ENCODE results near the gene TIGD3.
"Not testable (repeated sequence)": the region's sequence is repeated elsewhere in the genome, so short reads cannot be mapped to it uniquely, and the experiment has no call there.

The TIGD3 gene

DNA sequence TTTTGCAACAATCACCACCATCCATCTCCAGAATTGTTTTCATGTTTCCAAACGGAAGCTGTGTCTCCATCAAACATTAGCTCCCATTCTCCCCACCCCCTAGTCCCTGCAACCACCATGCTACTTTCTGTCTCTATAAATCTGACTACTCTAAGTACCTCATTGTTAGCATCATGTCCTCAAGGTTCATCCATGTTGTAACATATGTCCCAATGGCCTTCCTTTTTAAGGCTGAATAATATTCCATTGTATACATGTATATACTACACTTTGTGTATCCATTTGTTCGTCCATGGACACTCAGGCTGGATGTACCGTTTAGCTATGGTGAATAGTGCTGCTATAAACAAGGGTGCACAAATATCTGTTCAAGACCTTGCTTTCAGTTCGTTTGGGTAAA lies 29.1 kb upstream of the TIGD3 start:
- no peak for DNase-seq

GRCh38 chr11:65327021-65327420 lies 27.5 kb upstream of the TIGD3 start:
- no peak for DNase-seq

- no peak for DNase-seq
Measured at GRCh38 chr11:65329478-65329877, 25.1 kb upstream of the TIGD3 start.

DNA sequence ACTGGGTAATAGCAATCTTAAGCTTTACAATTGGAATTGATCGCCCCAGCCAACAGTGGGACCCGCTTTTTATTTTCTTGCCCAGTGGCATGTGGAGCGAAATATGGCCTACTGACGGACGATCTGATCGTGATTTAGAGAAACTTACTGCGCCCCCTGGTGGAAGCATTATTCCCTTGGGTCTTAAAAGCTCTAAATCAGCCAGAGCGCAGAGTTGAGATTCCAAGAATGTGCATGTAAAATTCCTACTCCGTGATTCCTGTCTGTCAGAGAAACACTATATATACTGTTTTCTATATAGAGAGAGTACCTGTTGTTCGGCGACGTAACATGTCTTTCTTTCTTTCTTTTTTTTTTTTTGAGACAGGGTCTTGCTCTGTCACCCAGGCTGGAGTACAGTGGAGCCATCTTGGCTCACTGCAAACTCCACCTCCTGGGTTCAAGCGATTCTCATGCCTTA lies 24.6 kb upstream of the TIGD3 start:
- DNase-seq: peak; percentile 58 to 89

DNA sequence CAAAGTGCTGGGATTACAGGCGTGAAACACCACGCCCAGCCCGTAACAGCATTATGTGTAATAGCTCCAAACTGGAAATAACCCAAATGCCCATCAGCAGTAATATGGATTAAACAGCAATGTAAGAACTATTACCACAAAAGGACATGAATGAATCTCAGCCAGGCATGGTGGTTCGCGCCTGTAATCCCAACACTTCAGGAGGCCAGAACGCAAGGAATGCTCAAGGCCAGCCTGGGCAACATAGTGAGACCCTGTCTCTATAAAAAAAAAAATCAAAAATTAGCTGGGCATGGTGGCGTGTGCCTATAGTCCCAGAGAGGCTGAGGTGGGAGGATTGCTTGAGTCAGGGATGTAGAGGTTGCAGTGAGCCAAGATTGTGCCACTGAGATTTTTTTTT lies 24.0 kb upstream of the TIGD3 start:
- no peak for DNase-seq

DNA sequence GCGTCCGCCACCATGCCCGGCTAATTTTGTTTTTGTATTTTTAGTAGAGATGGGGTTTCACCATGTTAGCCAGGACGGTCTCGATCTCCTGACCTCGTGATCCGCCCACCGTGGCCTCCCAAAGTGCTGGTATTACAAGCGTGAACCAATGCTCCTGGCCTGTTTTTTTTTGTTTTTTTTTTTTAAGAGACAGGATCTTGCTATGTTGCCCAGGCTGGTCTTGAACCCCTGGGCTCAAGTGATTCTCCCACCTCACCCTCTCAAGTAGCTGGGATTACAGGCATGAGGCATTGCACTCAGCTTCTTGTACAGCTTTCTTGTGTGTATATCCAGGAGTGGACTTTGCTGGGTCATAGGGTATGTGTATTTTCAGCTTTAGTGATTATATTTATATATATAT lies 22.0 kb upstream of the TIGD3 start:
- not testable (repeated sequence) for DNase-seq

- DNase-seq: no peak
Measured at GRCh38 chr11:65334696-65335295, 19.8 kb upstream of the TIGD3 start.

- DNase-seq: no peak
Measured at GRCh38 chr11:65338676-65339075, 15.9 kb upstream of the TIGD3 start.

DNA sequence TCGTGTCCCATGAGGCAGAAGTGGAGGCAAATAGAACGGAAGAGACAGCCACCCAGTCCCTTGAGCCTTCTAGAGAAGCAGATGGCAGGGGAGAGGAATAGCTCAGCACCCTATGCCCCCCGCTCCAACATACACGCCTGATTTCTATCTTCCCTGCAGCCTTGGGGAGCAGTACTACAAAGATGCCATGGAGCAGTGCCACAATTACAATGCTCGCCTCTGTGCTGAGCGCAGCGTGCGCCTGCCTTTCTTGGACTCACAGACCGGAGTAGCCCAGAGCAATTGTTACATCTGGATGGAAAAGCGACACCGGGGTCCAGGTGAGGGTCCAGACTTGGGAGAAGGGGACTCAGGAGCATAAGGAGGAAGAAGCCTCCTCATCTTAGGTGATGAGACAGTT lies 14.3 kb upstream of the TIGD3 start:
- DNase-seq: no peak

GRCh38 chr11:65341856-65342255 lies 12.7 kb upstream of the TIGD3 start:
- no peak for DNase-seq

- no peak for DNase-seq
Measured at GRCh38 chr11:65351511-65351910, 3.0 kb upstream of the TIGD3 start.

GRCh38 chr11:65352783-65353182 lies 1.8 kb upstream of the TIGD3 start:
- DNase-seq: no peak

GRCh38 chr11:65353376-65353775 lies 1.2 kb upstream of the TIGD3 start:
- no peak for DNase-seq

DNA sequence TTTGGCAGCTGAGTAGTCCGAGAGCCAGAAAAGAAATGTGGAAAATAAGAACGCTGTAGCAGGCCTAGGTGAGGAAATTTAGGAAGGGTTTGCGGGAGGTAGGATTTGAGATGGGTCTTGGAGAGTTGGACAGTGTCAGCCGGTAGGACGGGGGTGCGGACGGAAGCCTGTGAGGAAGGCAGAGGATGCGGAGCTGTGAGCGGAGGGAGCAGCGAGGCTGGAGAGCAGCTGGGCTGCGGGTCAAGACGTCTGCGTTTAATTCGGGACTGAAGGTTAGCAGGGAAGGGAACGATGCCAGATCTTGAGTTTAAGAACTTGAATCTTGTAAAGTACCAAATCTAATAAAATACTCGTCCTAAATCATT lies 669 bp upstream of the TIGD3 start:
- DNase-seq: no peak

GRCh38 chr11:65355013-65355775 lies 643 bp downstream of the TIGD3 start:
- DNase-seq: peak in 1 of 2 experiments; percentile 30

DNA sequence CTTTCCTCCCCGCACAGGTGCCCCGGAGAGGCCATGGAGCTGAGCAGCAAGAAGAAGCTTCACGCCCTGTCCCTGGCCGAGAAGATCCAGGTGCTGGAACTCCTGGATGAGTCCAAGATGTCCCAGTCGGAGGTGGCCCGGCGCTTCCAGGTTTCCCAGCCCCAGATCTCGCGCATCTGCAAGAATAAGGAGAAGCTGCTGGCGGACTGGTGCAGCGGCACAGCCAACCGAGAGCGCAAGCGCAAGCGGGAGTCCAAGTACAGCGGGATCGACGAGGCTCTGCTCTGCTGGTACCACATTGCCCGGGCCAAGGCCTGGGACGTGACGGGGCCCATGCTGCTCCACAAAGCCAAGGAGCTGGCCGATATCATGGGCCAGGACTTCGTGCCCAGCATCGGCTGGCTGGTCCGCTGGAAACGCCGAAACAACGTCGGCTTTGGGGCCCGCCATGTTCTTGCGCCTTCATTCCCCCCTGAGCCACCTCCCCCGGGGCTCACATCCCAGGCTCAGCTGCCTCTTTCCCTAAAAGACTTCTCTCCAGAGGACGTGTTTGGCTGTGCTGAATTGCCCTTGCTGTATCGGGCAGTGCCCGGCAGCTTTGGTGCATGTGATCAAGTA lies 1.3 kb downstream of the TIGD3 start:
- DNase-seq: no peak

GRCh38 chr11:65356394-65356972 lies 1.9 kb downstream of the TIGD3 start:
- DNase-seq: no peak

DNA sequence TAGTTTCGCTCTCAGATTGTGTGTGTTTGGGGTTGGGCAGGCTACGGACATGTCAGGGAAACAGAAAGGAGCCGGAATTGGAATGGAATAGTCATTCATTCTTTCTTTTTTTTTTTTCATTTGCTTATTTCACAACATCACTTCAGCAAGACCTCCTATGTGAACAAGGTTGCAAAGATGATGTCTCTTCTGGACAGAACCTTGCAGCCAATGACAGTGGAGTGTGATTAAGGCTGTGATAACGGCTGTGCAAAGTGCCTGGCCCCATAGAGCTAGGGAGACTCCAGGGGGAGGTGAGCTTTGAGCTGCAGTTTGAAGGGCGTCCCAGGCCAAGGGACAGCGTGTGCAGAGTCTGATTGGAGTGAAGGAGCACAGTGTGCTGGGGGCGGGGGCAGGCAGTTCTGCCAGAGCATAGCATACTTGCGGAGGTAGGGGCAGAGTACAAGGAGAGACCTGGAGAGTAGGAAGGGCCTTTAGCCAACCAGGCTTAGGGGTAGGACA lies 3.4 kb downstream of the TIGD3 start:
- DNase-seq: no peak

DNA sequence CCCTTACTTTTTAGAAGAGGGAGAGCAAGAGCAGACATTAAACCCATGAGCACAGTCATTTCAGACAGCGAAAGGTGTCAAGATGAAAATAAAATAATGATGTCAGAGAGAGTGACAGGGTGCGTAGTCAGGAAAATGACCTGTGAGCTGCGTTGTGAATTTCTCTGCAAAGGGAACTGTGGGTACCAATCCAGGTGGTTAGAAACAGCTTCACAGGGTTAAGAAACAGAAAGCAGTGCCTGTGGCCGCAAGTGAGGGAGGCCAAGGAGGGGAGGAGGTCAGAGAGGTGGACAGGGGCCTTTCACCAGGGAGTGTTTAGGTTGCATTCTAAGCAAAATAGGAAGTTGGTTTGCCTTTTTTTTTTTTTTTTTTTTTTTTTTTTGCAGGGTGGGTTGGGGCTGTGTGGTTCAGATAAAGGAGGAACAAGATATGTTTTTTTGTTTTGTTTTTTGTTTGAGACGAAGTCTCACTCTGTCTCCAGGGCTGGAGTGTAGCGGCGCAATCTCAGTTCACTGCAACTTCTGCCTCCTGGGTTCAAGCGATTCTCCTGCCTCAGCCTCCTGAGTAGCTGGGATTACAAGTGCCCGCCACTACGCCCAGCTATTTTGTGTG lies 7.9 kb downstream of the TIGD3 start:
- DNase-seq: no peak

GRCh38 chr11:65362966-65363365 lies 8.4 kb downstream of the TIGD3 start:
- DNase-seq: no peak

DNA sequence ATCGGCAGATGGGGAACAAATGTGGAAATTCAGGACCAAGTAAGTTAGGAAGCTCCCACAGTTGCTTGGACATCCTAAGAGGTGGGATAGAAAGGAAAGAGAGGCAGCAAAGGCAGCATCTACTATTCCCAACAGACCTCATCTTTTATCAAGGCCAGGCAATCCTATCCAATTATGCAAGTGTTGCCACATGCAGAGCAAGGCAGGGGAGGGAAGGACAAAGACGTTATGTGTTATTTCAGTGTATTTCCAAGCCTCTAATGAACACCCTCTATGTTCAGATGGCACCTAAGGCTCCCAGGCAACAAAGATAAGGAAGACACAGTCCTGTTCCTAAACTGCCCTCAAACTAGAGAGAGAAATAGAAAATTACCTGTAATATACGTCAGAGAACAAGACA lies 9.2 kb downstream of the TIGD3 start:
- no peak for DNase-seq

DNA sequence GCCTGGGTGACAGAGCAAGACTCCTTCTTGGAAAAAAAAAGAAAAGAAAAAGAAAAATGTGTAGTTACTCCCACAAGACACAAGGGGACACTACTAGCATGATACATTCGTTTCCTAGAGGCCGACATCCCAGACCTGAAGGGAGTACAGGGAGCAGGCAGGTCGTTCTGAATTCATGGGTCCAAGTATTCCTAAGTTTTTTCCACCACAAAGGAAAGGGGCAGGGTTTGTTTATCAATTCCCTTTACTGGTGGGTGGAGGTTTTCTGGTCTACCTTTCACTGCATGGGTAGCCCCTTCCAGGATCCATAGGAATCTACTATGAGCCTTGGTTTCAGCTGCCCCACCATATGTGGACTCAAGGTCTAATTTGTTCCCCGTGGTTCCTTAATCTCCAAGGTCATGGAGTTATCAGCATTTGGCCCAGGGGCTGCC lies 11.8 kb downstream of the TIGD3 start:
- DNase-seq: peak; percentile 25 to 52

DNA sequence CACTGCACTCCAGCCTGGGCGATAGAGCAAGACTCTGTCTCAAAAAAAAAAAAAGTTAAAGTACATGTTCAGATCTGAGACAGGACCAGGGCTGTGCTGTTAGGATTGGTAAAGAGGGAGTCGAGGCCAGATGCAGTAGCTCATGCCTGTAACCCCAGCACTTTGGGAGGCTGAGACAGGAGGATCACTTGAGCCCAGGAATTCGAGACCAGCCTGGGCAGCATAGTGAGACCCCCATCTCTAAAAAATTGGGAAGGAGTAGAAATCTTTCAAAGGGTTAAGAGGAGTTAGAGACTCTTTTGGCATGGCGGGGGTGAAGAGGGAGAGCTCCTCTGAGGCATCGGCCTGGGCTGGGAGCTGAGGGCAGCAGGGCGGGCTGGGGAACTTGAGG lies 16.1 kb downstream of the TIGD3 start:
- DNase-seq: no peak
